Amniotic stem cell (primary cell): ENCODE results near the gene TP53TG5.
"Not testable (repeated sequence)": the region's sequence is repeated elsewhere in the genome, so short reads cannot be mapped to it uniquely, and the experiment has no call there.

Source experiments
- DNase-seq: peaks from one replicate; lab custom pipeline; 2025; lab: John Stamatoyannopoulos, UW

The TP53TG5 gene

DNA sequence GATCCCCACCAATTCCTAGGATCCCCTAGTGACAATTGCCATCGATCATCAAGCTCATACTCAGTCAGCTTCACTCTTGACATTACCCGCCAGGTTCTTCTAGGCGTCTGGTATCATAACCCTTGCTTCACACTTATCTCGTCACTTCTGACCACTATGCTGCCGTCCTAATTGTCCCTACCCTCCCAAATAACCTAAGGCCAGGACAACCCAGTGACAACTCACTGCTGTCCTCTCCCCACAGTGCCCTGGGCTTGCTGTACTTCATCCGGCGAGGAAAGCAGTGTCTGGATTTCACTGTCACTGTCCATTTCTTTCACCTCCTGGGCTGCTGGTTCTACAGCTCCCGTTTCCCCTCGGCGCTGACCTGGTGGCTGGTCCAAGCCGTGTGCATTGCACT is 11.5 kb downstream of the TP53TG5 start:
- DNase-seq, result no peak

DNA sequence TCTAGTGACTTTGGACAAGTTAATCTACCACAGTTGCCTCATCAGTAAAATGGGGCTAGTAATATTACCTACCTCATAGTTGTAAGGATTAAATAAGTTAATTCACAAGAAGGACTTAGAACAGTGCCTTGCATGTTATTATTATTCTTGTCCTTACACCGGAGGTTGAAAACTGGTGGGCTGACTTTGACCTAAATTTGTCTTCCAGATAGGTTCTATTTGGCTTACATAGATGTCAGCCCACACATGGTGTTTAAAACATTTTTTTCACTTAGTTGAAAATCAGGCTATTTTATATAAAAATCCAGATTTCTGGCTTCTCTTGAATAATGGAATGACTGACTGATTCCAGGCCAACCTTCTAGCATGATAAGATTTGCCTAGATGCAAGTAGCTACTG is 11.9 kb downstream of the TP53TG5 start:
- no peak for DNase-seq

DNA sequence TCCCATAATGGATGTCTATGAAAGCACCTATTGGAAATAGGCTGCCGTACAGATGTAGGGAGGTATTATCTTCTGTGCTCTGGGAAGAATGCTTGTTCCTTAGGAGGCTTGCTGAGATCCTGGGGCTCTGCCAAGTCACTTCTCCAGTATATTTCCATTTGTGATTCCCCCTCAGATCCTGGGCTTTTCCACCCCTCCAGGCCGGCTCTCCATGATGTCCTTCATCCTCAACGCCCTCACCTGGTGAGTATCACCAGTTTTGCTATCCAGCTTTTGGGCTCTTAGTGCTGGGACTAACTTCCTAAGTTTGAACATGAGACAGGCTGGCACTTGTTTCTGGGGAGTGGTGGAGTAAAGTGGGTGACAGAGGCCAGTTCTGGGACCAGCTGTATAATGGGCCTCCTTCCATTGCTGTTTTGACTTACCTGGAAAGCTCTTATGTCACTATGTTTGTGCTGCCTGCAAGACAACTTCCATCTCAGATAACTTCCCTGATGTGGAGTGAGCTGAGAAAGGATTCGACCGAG is 12.6 kb downstream of the TP53TG5 start:
- DNase-seq, result no peak

GRCh38 chr20:45363611-45364492 is 14.3 kb downstream of the TP53TG5 start:
- DNase-seq, result no peak

GRCh38 chr20:45362804-45363610 is 15.1 kb downstream of the TP53TG5 start, which contains the start of gene SYS1:
TSS of gene SYS1 (plus strand) at chr20:45363156. CDS start at chr20:45363532, 376 bp downstream.
- peak; percentile 94 for DNase-seq

- DNase-seq, result no peak
Observed at GRCh38 chr20:45361793-45362192, 16.3 kb downstream of the TP53TG5 start.

DNA sequence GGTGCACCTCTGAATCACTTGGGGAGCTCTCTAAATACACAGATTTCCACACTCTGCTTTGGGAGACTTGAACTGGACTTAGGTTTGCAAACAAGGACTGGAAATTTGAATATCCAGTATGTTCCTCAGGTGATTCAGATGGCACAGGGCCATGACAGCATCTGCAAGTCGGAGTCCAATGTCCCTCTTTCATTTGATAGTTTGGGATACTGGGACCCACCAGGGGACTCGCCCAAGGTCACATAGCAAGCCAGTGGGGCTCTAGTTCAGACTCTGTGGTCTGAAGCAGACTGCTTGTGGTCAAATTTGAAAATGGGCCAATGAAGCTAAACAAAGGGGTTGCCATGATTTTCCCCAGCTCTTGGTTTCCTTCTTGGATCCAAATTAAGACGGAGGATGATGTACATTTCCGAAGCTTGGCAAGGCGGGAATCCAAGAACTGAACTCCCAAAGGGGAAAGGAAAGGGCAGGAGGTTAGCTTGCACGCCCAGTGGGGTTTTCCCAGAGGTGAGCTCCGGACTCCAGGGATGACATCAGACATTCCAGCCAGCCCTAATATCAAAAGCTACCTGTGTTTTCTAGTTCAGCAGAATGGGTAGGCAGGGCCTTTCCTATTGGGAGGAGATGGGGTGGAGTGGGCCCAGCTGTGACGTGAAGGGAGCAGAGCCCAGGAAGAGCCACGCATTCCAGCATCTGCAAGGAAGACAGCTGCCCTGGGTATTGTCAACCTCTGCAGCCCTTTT is 18.5 kb downstream of the TP53TG5 start:
- no peak for DNase-seq

- no peak for DNase-seq
Observed at GRCh38 chr20:45359069-45359405, 19.1 kb downstream of the TP53TG5 start.

GRCh38 chr20:45358282-45359068 is 19.6 kb downstream of the TP53TG5 start:
- DNase-seq, result no peak

DNA sequence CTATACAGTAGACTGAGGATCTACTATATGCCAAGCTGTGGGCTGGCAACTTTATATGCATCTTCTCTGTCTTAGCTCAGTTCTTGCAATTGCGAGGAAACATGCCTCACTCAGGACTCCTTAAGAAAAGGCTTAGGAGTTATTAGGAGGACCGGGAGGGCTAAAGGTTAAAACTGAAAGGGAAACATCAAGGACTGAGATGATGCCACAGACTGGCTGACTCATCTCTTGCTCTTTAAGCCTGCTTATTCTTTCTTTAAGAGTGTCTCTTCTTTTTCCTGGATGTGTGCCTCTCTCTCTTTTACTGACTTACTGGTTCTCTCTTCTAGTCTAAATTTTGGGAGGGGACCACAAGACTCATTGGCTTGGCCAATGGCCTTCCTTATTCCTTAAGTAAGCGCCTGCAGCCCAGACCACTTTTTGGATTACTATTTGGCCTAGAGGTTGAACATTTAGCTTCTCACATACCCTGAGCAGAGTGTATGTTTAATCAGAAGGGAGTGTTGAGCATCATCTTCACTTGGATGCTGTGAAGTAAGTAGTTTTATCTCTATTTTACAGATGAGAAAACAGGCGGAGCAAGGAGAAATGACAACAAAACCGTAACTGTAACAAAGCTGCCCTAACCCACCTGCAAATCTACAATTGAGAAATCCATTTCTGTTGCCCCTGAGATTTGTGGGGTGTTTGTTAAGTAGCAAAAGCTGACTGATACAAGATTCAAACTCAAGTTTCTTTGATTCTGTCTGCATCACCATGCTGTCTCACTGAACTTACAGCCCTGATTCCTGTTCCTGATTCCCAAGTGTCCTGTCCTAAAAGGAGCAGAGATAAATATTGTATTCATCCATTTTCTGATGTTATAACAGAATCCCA is 22.7 kb downstream of the TP53TG5 start:
- no peak for DNase-seq

DNA sequence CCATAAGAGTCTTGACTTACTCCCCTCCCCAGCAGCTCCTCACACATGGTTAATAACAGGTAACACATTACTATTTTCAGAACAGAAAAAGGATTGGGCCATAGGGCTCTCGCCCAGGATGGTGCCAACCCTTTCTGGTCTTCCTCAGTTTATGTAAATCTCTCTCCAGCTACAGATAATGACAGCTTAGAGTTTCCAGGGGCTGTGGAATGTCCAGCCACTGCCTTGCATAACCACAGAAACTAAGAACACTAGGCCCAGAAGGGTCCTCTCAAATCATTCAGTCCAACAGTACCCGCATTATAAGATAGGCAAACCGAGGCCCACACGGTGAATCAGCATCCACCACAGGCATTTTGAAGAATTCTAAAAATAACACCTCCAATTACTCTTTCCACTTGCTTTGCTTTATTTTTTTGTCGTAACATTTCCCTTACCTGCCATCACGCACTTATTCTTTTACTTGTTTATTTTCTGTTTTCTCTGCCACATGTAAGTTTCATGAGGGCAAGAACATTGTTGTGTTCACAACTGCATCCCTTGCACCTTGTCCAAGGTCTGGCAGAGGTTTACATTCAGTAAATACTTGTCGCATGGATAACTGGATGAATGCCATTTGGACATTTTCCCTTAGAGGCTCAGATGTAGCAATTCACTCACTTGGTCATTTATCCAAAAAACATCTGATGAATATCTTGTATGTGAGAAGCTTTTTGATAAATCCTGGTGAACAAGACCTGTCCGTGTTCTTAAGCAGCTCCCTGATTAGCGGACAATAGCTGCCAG is 23.5 kb downstream of the TP53TG5 start:
- no peak for DNase-seq

GRCh38 chr20:45353746-45354145 is 24.4 kb downstream of the TP53TG5 start:
- DNase-seq, result no peak

DNA sequence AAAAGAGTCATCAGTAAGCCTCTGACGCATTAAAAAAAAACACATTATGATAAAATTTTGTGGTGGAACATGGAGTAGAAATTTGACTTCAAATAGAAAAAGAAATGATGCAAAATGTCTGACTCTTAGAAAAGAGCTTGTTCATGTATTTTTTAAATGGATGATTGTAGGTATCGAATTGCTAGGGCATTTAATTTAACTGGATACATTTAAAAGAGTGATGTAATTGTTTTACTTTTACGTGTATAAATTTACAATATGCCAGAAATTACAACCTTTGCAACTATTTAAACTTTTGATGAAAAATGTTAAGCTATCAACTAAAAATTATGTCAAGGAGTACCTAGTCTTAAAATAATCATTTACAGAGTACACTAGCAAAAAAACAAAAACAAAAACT is 25.4 kb downstream of the TP53TG5 start:
- DNase-seq, result no peak

DNA sequence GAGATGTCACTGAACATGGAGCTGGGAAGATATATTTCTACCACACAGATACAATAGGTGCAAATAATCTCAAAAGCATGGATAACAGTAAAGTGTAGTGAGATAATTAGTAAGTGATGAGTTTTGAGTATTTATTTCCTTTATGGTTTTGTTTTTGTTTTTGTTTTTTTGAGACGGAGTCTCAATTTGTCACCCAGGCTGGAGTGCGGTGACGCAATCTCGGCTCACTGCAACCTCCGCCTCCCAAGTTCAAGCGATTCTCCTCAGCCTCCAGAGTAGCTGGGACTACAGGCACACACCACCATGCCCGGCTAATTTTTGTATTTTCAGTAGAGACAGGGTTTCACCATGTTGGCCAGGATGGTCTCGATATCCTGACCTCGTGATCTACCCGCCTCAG is 27.3 kb downstream of the TP53TG5 start:
- DNase-seq, result not testable (repeated sequence)

GRCh38 chr20:45350217-45350616 is 27.9 kb downstream of the TP53TG5 start:
- no peak for DNase-seq

DNA sequence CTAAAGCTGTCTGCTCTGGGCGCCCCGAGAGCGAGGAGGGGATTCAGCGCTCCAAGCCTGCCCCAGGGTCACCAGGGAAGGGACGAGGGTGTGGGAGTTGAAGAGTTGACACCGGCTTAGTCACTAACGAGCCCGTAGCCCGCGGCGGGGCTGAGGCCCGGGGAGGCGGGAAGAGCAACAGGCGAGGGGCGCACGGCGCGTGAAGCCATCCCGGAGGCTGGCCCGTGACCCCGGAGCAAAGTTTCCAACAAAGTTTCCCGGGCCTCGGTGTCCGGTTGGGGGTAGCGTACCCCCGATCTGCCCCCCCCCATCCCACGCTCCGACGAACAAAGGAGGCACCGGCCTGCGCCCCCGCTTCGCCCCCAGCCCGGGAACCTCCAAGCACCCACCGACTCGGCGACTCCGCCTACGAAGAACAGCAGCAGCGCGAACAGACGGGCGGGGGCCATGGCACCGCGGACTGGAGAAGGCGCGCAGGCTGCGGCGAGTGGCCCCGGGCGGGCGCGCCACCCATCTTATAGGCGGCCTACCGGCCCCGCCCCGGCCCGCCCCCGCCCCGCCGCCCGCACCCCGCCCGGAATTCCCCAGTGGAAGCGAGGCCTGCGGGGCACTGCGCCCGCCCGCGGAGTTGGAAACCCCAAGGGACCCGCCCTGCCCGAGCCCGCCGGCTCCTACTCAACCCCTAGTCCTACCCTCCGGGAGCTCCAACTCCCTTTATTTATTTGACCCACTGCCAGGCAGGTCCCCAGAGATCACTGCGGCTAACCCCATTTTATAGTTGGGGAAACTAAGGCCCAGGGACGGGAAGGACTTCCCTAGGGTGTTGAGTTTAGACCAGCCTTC is 30.0 kb downstream of the TP53TG5 start, which contains the start of gene SDC4:
TSS of gene SDC4 (minus strand) at position 489 of the 843 bp plus-strand sequence. CDS start at position 449, 40 bp downstream.
- DNase-seq, result peak; percentile 45

GRCh38 chr20:45347297-45347935 is 30.7 kb downstream of the TP53TG5 start:
- DNase-seq, result no peak

- DNase-seq, result no peak
Observed at GRCh38 chr20:45346851-45347250, 31.3 kb downstream of the TP53TG5 start.
